Frontal cortex (tissue), 4 donors: ENCODE results near the gene PTPRG. TPM values are rescaled to one million over a fixed set of nuclear protein-coding genes. Genes with fewer than 3 reads are reported as not detected.

Experiments used
- DNase-seq, 2 donors: peaks; one replicate each; pipeline ENCODE4 v3.0.0; 2012; ENCODE audit warnings: low spot score in 2 of 2
- FAIRE-seq: peaks from 2 replicates; lab custom pipeline; 2012; peaks lifted over from hg19 to GRCh38; lab: Jason Lieb, UNC
- total RNA-seq: library from RNA; depleted of rRNA; stranded (reverse); fragments of >200 nt; gene quantifications from one replicate; pipeline ENCODE4 v1.2.3, GENCODE V29; 2014
- donor health status: control.
- donor health status: control.
- donor health status: control.

The PTPRG gene
- total RNA-seq, 1 donor from 2014 or later: 52.6 TPM

- DNase-seq (no peak), FAIRE-seq (no peak)
Observed at GRCh38 chr3:61964566-61964965, 403.2 kb downstream of the PTPRG start.

- DNase-seq: no peak
- no peak for FAIRE-seq
Observed at GRCh38 chr3:61965770-61966131, 404.4 kb downstream of the PTPRG start.

GRCh38 chr3:61966200-61966599, 404.8 kb downstream of the PTPRG start:
- no peak for DNase-seq
- no peak for FAIRE-seq

- no peak for DNase-seq
- FAIRE-seq: no peak
Observed at GRCh38 chr3:61967019-61967418, 405.6 kb downstream of the PTPRG start.

- DNase-seq (no peak), FAIRE-seq (no peak)
Observed at GRCh38 chr3:61967937-61968336, 406.6 kb downstream of the PTPRG start.

- FAIRE-seq (no peak), DNase-seq (no peak)
Observed at GRCh38 chr3:61974662-61975061, 413.3 kb downstream of the PTPRG start.

- no peak for DNase-seq
- no peak for FAIRE-seq
Observed at GRCh38 chr3:61975199-61975598, 413.8 kb downstream of the PTPRG start.

GRCh38 chr3:61975936-61976335, 414.6 kb downstream of the PTPRG start:
- no peak for DNase-seq

GRCh38 chr3:61978460-61979419, 417.4 kb downstream of the PTPRG start:
- FAIRE-seq (no peak), DNase-seq (no peak)

More at GRCh38 chr3:61975936-61976335, 414.6 kb downstream of the PTPRG start:
- FAIRE-seq: no peak

- no peak for DNase-seq
- no peak for FAIRE-seq
Observed at GRCh38 chr3:61979638-61980037, 418.3 kb downstream of the PTPRG start.

- DNase-seq (no peak), FAIRE-seq (no peak)
Observed at GRCh38 chr3:61980041-61980440, 418.7 kb downstream of the PTPRG start.

- FAIRE-seq (no peak), DNase-seq (no peak)
Observed at GRCh38 chr3:61981060-61981459, 419.7 kb downstream of the PTPRG start.

- no peak for FAIRE-seq
- no peak for DNase-seq
Observed at GRCh38 chr3:61983479-61983878, 422.1 kb downstream of the PTPRG start.

- DNase-seq: no peak
- no peak for FAIRE-seq
Observed at GRCh38 chr3:61985020-61985419, 423.6 kb downstream of the PTPRG start.

- FAIRE-seq (no peak), DNase-seq (no peak)
Observed at GRCh38 chr3:61986473-61986872, 425.1 kb downstream of the PTPRG start.

- no peak for FAIRE-seq
Observed at GRCh38 chr3:61989681-61990080, 428.3 kb downstream of the PTPRG start.

GRCh38 chr3:61990327-61991027, 429.1 kb downstream of the PTPRG start:
- no peak for DNase-seq

More at GRCh38 chr3:61989681-61990080, 428.3 kb downstream of the PTPRG start:
- DNase-seq: no peak

GRCh38 chr3:61991706-61992105, 430.3 kb downstream of the PTPRG start:
- FAIRE-seq: no peak

More at GRCh38 chr3:61990327-61991027, 429.1 kb downstream of the PTPRG start:
- FAIRE-seq: no peak

GRCh38 chr3:61996366-61996765, 435.0 kb downstream of the PTPRG start:
- FAIRE-seq (no peak), DNase-seq (no peak)

More at GRCh38 chr3:61991706-61992105, 430.3 kb downstream of the PTPRG start:
- DNase-seq: no peak

- FAIRE-seq (no peak), DNase-seq (no peak)
Observed at GRCh38 chr3:61997101-61997500, 435.7 kb downstream of the PTPRG start.

- FAIRE-seq: no peak
- DNase-seq: no peak
Observed at GRCh38 chr3:62003835-62004234, 442.5 kb downstream of the PTPRG start.
